IMR-90 (cell line): ENCODE data around the gene CDH23. TPM values are rescaled to one million over a fixed set of nuclear protein-coding genes. Genes with fewer than 3 reads are reported as not detected.

Source experiments
- ATAC-seq: fragments of 200-7000 bp; cut with Tn5 transposase; 2 replicates; pipeline ENCODE4 v1.9.1; 2020; ENCODE audit warnings: low read depth, mild to moderate bottlenecking, moderate library complexity
- BruUV-seq: library from RNA; stranded (reverse); fragments of 400-500 nt; replicated peaks from 2 replicates; lab custom pipeline; 2021; lab: Mats Ljungman, UMichigan
- CTCF ChIA-PET: fragments of 300-600 bp; formaldehyde crosslinking; extraction: SDS; loops from one replicate; lab custom pipeline; 2021; ENCODE audit warnings: antibody characterized with exemption; lab: Yijun Ruan, JAX
- POLR2A ChIA-PET: fragments of 300-600 bp; sonication (Branson Sonifier 250); formaldehyde crosslinking; loops from one replicate; lab custom pipeline; 2022; ENCODE audit warnings: antibody characterized with exemption; ENCODE audit not compliant: unreplicated experiment; lab: Charles Lee
- DNase-seq: peaks from one replicate; pipeline ENCODE4 v3.0.0; 2013
- H2AFZ ChIP-seq: replicated peaks from 2 replicates; pipeline ENCODE3; 2013; ENCODE audit warnings: low read length, mild to moderate bottlenecking; ENCODE audit not compliant: poor library complexity
- H2AK5ac ChIP-seq: 2 replicates; pipeline ENCODE4 v1.6.1; 2013; ENCODE audit warnings: low read depth, low read length, inconsistent platforms
- H2AK9ac ChIP-seq: replicated peaks from 2 replicates; pipeline ENCODE3; 2013; ENCODE audit warnings: mild to moderate bottlenecking, low read depth, low read length, moderate library complexity; ENCODE audit not compliant: poor library complexity
- H2BK120ac ChIP-seq: 2 replicates; pipeline ENCODE4 v1.6.1; 2013; ENCODE audit warnings: low read depth, low read length, inconsistent platforms
- H2BK15ac ChIP-seq: 3 replicates; pipeline ENCODE4 v1.6.1; 2013; ENCODE audit warnings: low read depth, low read length, inconsistent platforms
- H2BK20ac ChIP-seq: 2 replicates; pipeline ENCODE4 v1.6.1; 2013; ENCODE audit warnings: low read depth, mild to moderate bottlenecking, inconsistent platforms, low read length, moderate library complexity
- H2BK5ac ChIP-seq: 2 replicates; pipeline ENCODE4 v1.6.1; 2013; ENCODE audit warnings: mild to moderate bottlenecking, low read depth, low read length, inconsistent platforms; ENCODE audit not compliant: poor library complexity, severe bottlenecking
- H3K14ac ChIP-seq: replicated peaks from 2 replicates; pipeline ENCODE4 v1.6.1; 2013; ENCODE audit warnings: low read depth, low read length, inconsistent platforms
- H3K18ac ChIP-seq: 2 replicates; pipeline ENCODE4 v1.6.1; 2013; ENCODE audit warnings: low read depth, low read length, control low read depth
- H3K23ac ChIP-seq: 2 replicates; pipeline ENCODE4 v1.6.1; 2013; ENCODE audit warnings: low read depth, low read length, inconsistent platforms
- H3K27ac ChIP-seq: 2 replicates; pipeline ENCODE4 v1.5.1; 2013; ENCODE audit warnings: mild to moderate bottlenecking, control low read depth, low read length; ENCODE audit not compliant: insufficient read depth
- H3K27me3 ChIP-seq: 2 replicates; pipeline ENCODE4 v1.6.1; 2013; ENCODE audit warnings: low read length; ENCODE audit not compliant: control insufficient read depth, insufficient read depth
- H3K36me3 ChIP-seq: 2 replicates; pipeline ENCODE4 v1.6.1; 2013; ENCODE audit warnings: low read length, mixed read lengths; ENCODE audit not compliant: control insufficient read depth, insufficient read depth
- H3K4ac ChIP-seq: 2 replicates; pipeline ENCODE4 v1.6.1; 2013; ENCODE audit warnings: low read depth, low read length, inconsistent platforms
- H3K4me1 ChIP-seq: 2 replicates; pipeline ENCODE4 v1.6.1; 2013; ENCODE audit warnings: low read length, mixed read lengths; ENCODE audit not compliant: control insufficient read depth, insufficient read depth
- H3K4me2 ChIP-seq: 2 replicates; pipeline ENCODE4 v1.6.1; 2013; ENCODE audit warnings: low read depth, mild to moderate bottlenecking, control low read depth, low read length, moderate library complexity
- H3K4me3 ChIP-seq: 2 replicates; pipeline ENCODE4 v1.5.1; 2013; ENCODE audit warnings: low read depth, mild to moderate bottlenecking, control low read depth, low read length, moderate library complexity; ENCODE audit not compliant: insufficient read depth
- H3K56ac ChIP-seq: 2 replicates; pipeline ENCODE4 v1.6.1; 2013; ENCODE audit warnings: low read length, inconsistent platforms; ENCODE audit not compliant: insufficient read depth; ENCODE audit errors: extremely low read depth
- H3K79me1 ChIP-seq, 2 experiments: 2 replicates each; pipeline ENCODE4 v1.6.1; 2013; ENCODE audit warnings: low read length in 2 of 2, inconsistent platforms in 1 of 2, low read depth in 1 of 2
- H3K9ac ChIP-seq: 2 replicates; pipeline ENCODE4 v1.6.1; 2013; ENCODE audit warnings: low read depth, low read length, control low read depth
- H3K9me1 ChIP-seq: 2 replicates; pipeline ENCODE4 v1.6.1; 2013; ENCODE audit warnings: low read length, inconsistent platforms; ENCODE audit not compliant: insufficient read depth
- H3K9me3 ChIP-seq: 2 replicates; pipeline ENCODE4 v1.6.1; 2013; ENCODE audit warnings: low read length; ENCODE audit not compliant: control insufficient read depth, insufficient read depth
- H4K20me1 ChIP-seq: 2 replicates; pipeline ENCODE4 v1.6.1; 2013; ENCODE audit warnings: low read length, inconsistent platforms; ENCODE audit not compliant: insufficient read depth
- H4K5ac ChIP-seq: 2 replicates; pipeline ENCODE4 v1.6.1; 2013; ENCODE audit warnings: mild to moderate bottlenecking, low read depth, low read length, control low read depth
- H4K8ac ChIP-seq, 2 experiments: 2 replicates each; pipeline ENCODE4 v1.6.1; 2013; ENCODE audit warnings: low read depth in 2 of 2, low read length in 2 of 2, control low read depth in 1 of 2, inconsistent platforms in 1 of 2
- H4K91ac ChIP-seq: 2 replicates; pipeline ENCODE4 v1.6.1; 2013; ENCODE audit warnings: low read depth, low read length, inconsistent platforms; ENCODE audit not compliant: insufficient read depth
- BHLHE40 ChIP-seq: fragments of 150-350 bp; IDR thresholded peaks from 2 replicates; pipeline ENCODE4 v1.6.1; 2016; ENCODE audit warnings: mild to moderate bottlenecking, low read depth, low read length
- CEBPB ChIP-seq: IDR thresholded peaks from 2 replicates; pipeline ENCODE4 v1.6.1; 2012; ENCODE audit warnings: low read depth, low read length, improper control_type of control experiment
- CHD1 ChIP-seq: IDR thresholded peaks from 2 replicates; pipeline ENCODE4 v1.6.1; 2012; ENCODE audit warnings: low read depth, low read length, improper control_type of control experiment
- FOS ChIP-seq: fragments of 150-350 bp; IDR thresholded peaks from 2 replicates; pipeline ENCODE4 v1.6.1; 2016; ENCODE audit warnings: low read depth, low read length
- MAFK ChIP-seq: IDR thresholded peaks from 2 replicates; pipeline ENCODE4 v1.6.1; 2012; ENCODE audit warnings: low read depth, low read length, improper control_type of control experiment
- MAZ ChIP-seq: IDR thresholded peaks from 2 replicates; pipeline ENCODE4 v1.6.1; 2012; ENCODE audit warnings: low read depth, mild to moderate bottlenecking, low read length, improper control_type of control experiment, moderate library complexity, borderline replicate concordance
- MXI1 ChIP-seq: IDR thresholded peaks from 2 replicates; pipeline ENCODE4 v1.6.1; 2012; ENCODE audit warnings: low read depth, mild to moderate bottlenecking, low read length, moderate library complexity, borderline replicate concordance
- NFE2L2 ChIP-seq: fragments of 150-350 bp; IDR thresholded peaks from 2 replicates; pipeline ENCODE4 v1.6.1; 2016; ENCODE audit warnings: low read depth, mild to moderate bottlenecking, low read length
- POLR2A ChIP-seq: IDR thresholded peaks from 2 replicates; pipeline ENCODE4 v1.6.1; 2012; ENCODE audit warnings: mild to moderate bottlenecking, low read depth, low read length
- RAD21 ChIP-seq: IDR thresholded peaks from 2 replicates; pipeline ENCODE4 v1.6.1; 2012; ENCODE audit warnings: low read length, improper control_type of control experiment
- RCOR1 ChIP-seq: IDR thresholded peaks from 2 replicates; pipeline ENCODE4 v1.6.1; 2012; ENCODE audit warnings: mild to moderate bottlenecking, low read length, improper control_type of control experiment; ENCODE audit not compliant: insufficient replicate concordance
- RFX5 ChIP-seq: IDR thresholded peaks from 2 replicates; pipeline ENCODE4 v1.8.0; 2012; ENCODE audit warnings: low read depth, mild to moderate bottlenecking, low read length, moderate library complexity
- SMC3 ChIP-seq: fragments of 150-350 bp; IDR thresholded peaks from 2 replicates; pipeline ENCODE4 v1.6.1; 2016; ENCODE audit warnings: low read depth, mild to moderate bottlenecking, antibody characterized with exemption, low read length, moderate library complexity
- WGBS, 2 experiments: methylation state at CpG; one replicate each; pipeline versions ENCODE4 v1.1.5 to v1.1.7; 2013; ENCODE audit warnings: missing lambda C conversion rate in 2 of 2; ENCODE audit not compliant: insufficient read length in 1 of 2; ENCODE audit errors: extremely low coverage in 2 of 2; 5-methylcytosine and 5-hydroxymethylcytosine counted together
- dilution Hi-C: fragments of 300-500 bp; cut with HindIII; formaldehyde crosslinking; loops from one replicate; pipeline ENCODE4 v1.14.3; 2018; ENCODE audit warnings: low sequenced_read_pairs; ENCODE audit not compliant: unreplicated experiment
- in situ Hi-C: fragments of 300-500 bp; cut with MboI; formaldehyde crosslinking; loops from 3 replicates; pipeline ENCODE4 v1.14.3; 2019; ENCODE audit warnings: low sequenced_read_pairs, inconsistent platforms, mixed read lengths
- intact Hi-C: fragments of 100-400 bp; cut with micrococcal nuclease; formaldehyde crosslinking; loops from 2 replicates; pipeline ENCODE4 v1.10.0; 2022
- polyA plus RNA-seq, 3 experiments: library from polyadenylated mRNA; depleted of rRNA; stranded (reverse); fragments of >200 nt; gene quantifications; 2 replicates each; pipeline ENCODE4 v1.2.3, GENCODE V29; 2012; ENCODE audit warnings: low replicate concordance in 1 of 3
- total RNA-seq: library from RNA; depleted of rRNA; stranded (reverse); fragments of >200 nt; gene quantifications from 2 replicates; pipeline ENCODE4 v1.2.3, GENCODE V29; 2012
- TF ChIP-seq, protein P1 (sequence below): fragments of 150-350 bp; IDR thresholded peaks from 2 replicates; pipeline ENCODE4 v1.6.1; 2016; ENCODE audit warnings: low read depth, mild to moderate bottlenecking, low read length, moderate library complexity, borderline replicate concordance
- TF ChIP-seq, protein P2 (sequence below): fragments of 150-350 bp; IDR thresholded peaks from 2 replicates; pipeline ENCODE4 v1.6.1; 2017; ENCODE audit warnings: mild to moderate bottlenecking, antibody characterized with exemption, low read length, low read depth
- TF ChIP-seq, protein P3 (sequence below): conservative IDR thresholded peaks from 2 replicates; pipeline ENCODE4 v1.5.1; 2012; ENCODE audit warnings: mild to moderate bottlenecking, low read depth, low read length, improper control_type of control experiment

The CDH23 gene
- total and polyA plus RNA-seq, 2 of the 4 experiments (the other 2 are of a cell fraction) = under 0.01 to 0.03 TPM

DNA sequence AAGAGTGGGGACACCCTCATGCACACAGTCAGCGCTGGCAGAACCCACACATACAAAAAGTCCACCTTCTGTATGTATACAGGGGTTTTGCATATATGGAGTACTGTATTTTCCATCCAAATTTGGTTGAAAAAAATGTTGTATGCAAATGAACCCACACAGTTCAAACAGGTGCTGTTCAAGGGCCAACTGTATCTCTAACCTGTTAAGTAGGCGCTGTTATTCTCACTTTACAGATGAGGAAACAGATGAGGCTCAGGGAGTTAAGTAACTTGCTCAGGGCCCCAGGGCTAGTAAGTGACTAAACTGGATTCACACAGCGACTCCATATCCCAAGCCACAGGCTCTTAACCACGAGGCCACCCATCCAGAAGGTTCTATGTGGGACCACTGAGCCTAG is 252.9 kb downstream of the CDH23 start:
- Histone ChIP-seq H2AFZ (no peak overlapping the region), H3K14ac (no peak overlapping the region), H3K4me1 (no peaks in the 10 kb centered on the region), H3K56ac (no peak overlapping the region), H3K79me1 (no peaks in the 10 kb centered on the region), H3K4ac (no peak overlapping the region), H2AK9ac (no peak overlapping the region), H3K23ac (no peak overlapping the region), H2BK5ac (no peak overlapping the region), H4K8ac (no peak overlapping the region), H3K4me3 (no peak overlapping the region), H2BK120ac (no peak overlapping the region), H2BK15ac (no peak overlapping the region), H4K5ac (no peak overlapping the region), H3K9me1 (no peaks in the 10 kb centered on the region), H3K27me3 (peaks cover 50% of the 10 kb centered on the region), H3K4me2 (no peak overlapping the region), H4K20me1 (no peaks in the 10 kb centered on the region), H3K18ac (no peak overlapping the region), H2AK5ac (no peak overlapping the region), H4K91ac (no peak overlapping the region), H3K9me3 (no peaks in the 10 kb centered on the region), H3K27ac (no peak overlapping the region), H3K9ac (no peak overlapping the region), H2BK20ac (no peak overlapping the region), H3K36me3 (no peaks in the 10 kb centered on the region)
- dilution Hi-C loops (no loop called here), intact Hi-C loops (no loop called here), in situ Hi-C loops (no loop called here)
- no peak for DNase-seq
- ChIA-PET CTCF (no interaction called here), POLR2A (no interaction called here)
- no CpG with 5 or more reads among the region's 4 CpGs for WGBS, 2 experiments
- TF ChIP-seq NFE2L2 (no peak), CEBPB (no peak), CHD1 (no peak), RAD21 (no peak), MXI1 (no peak), MAZ (no peak), FOS (no peak), SMC3 (no peak), POLR2A (no peak), RCOR1 (no peak), RFX5 (no peak), BHLHE40 (no peak), MAFK (no peak)
- TF ChIP-seq, protein P1, sequence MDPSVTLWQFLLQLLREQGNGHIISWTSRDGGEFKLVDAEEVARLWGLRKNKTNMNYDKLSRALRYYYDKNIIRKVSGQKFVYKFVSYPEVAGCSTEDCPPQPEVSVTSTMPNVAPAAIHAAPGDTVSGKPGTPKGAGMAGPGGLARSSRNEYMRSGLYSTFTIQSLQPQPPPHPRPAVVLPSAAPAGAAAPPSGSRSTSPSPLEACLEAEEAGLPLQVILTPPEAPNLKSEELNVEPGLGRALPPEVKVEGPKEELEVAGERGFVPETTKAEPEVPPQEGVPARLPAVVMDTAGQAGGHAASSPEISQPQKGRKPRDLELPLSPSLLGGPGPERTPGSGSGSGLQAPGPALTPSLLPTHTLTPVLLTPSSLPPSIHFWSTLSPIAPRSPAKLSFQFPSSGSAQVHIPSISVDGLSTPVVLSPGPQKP = no peak
- TF ChIP-seq, protein P2, sequence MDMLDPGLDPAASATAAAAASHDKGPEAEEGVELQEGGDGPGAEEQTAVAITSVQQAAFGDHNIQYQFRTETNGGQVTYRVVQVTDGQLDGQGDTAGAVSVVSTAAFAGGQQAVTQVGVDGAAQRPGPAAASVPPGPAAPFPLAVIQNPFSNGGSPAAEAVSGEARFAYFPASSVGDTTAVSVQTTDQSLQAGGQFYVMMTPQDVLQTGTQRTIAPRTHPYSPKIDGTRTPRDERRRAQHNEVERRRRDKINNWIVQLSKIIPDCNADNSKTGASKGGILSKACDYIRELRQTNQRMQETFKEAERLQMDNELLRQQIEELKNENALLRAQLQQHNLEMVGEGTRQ = no peak
- TF ChIP-seq, protein P3, sequence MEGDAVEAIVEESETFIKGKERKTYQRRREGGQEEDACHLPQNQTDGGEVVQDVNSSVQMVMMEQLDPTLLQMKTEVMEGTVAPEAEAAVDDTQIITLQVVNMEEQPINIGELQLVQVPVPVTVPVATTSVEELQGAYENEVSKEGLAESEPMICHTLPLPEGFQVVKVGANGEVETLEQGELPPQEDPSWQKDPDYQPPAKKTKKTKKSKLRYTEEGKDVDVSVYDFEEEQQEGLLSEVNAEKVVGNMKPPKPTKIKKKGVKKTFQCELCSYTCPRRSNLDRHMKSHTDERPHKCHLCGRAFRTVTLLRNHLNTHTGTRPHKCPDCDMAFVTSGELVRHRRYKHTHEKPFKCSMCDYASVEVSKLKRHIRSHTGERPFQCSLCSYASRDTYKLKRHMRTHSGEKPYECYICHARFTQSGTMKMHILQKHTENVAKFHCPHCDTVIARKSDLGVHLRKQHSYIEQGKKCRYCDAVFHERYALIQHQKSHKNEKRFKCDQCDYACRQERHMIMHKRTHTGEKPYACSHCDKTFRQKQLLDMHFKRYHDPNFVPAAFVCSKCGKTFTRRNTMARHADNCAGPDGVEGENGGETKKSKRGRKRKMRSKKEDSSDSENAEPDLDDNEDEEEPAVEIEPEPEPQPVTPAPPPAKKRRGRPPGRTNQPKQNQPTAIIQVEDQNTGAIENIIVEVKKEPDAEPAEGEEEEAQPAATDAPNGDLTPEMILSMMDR = no peak
- ATAC-seq = no peak
- BruUV-seq = no TSS peak
